ENCODE measurements around the gene CRYBB3.

The CRYBB3 gene

DNA sequence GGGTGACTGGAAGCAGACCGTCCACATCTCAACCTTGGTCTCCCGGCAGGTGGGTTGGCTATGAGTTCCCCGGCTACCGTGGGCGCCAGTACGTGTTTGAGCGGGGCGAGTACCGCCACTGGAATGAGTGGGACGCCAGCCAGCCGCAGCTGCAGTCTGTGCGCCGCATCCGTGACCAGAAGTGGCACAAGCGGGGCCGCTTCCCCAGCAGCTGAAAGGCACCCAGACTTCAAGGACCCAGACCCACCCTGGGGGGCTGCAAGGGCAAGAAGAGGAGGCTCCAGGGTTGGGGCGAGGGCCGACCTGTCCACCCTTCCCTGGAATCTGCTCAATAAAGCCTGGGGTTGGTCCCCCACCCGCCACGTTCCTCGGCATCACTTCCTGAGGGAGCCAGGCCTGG is 7.3 kb downstream of the CRYBB3 start:
- TF ChIP-seq YY1 (IDR thresholded peaks at IDR 0.05; ENCODE audit: low read depth): no peak
- TF ChIP-seq, protein P1, sequence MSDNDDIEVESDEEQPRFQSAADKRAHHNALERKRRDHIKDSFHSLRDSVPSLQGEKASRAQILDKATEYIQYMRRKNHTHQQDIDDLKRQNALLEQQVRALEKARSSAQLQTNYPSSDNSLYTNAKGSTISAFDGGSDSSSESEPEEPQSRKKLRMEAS (IDR thresholded peaks at IDR 0.05): no peak
- TF ChIP-seq CEBPB (IDR thresholded peaks at IDR 0.05): no peak
- TF ChIP-seq TEAD4 (IDR thresholded peaks at IDR 0.05): no peak
- no peak for TF ChIP-seq FOXM1 (IDR thresholded peaks at IDR 0.05; ENCODE audit: borderline replicate concordance, low read depth)
- no peak for TF ChIP-seq CREB1 (IDR thresholded peaks at IDR 0.05; ENCODE audit: low read depth)
- TF ChIP-seq TCF12 (IDR thresholded peaks at IDR 0.05; ENCODE audit: low read depth): no peak
- TF ChIP-seq ZBTB7A (IDR thresholded peaks at IDR 0.05; ENCODE audit: low read depth): no peak
- no peak for TF ChIP-seq NFIC (IDR thresholded peaks at IDR 0.05)
- TF ChIP-seq RAD21 (IDR thresholded peaks at IDR 0.05; ENCODE audit: low read depth): no peak
- TF ChIP-seq EP300 (IDR thresholded peaks at IDR 0.05; ENCODE audit: borderline replicate concordance): no peak
- no peak for TF ChIP-seq TAF1 (IDR thresholded peaks at IDR 0.05; ENCODE audit: low read depth)
- TF ChIP-seq, protein P2, sequence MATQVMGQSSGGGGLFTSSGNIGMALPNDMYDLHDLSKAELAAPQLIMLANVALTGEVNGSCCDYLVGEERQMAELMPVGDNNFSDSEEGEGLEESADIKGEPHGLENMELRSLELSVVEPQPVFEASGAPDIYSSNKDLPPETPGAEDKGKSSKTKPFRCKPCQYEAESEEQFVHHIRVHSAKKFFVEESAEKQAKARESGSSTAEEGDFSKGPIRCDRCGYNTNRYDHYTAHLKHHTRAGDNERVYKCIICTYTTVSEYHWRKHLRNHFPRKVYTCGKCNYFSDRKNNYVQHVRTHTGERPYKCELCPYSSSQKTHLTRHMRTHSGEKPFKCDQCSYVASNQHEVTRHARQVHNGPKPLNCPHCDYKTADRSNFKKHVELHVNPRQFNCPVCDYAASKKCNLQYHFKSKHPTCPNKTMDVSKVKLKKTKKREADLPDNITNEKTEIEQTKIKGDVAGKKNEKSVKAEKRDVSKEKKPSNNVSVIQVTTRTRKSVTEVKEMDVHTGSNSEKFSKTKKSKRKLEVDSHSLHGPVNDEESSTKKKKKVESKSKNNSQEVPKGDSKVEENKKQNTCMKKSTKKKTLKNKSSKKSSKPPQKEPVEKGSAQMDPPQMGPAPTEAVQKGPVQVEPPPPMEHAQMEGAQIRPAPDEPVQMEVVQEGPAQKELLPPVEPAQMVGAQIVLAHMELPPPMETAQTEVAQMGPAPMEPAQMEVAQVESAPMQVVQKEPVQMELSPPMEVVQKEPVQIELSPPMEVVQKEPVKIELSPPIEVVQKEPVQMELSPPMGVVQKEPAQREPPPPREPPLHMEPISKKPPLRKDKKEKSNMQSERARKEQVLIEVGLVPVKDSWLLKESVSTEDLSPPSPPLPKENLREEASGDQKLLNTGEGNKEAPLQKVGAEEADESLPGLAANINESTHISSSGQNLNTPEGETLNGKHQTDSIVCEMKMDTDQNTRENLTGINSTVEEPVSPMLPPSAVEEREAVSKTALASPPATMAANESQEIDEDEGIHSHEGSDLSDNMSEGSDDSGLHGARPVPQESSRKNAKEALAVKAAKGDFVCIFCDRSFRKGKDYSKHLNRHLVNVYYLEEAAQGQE (IDR thresholded peaks at IDR 0.05; ENCODE audit: low read depth): no peak
- TF ChIP-seq EGR1 (IDR thresholded peaks at IDR 0.05): no peak
- TF ChIP-seq, protein P3, sequence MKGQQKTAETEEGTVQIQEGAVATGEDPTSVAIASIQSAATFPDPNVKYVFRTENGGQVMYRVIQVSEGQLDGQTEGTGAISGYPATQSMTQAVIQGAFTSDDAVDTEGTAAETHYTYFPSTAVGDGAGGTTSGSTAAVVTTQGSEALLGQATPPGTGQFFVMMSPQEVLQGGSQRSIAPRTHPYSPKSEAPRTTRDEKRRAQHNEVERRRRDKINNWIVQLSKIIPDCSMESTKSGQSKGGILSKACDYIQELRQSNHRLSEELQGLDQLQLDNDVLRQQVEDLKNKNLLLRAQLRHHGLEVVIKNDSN (IDR thresholded peaks at IDR 0.05): no peak

DNA sequence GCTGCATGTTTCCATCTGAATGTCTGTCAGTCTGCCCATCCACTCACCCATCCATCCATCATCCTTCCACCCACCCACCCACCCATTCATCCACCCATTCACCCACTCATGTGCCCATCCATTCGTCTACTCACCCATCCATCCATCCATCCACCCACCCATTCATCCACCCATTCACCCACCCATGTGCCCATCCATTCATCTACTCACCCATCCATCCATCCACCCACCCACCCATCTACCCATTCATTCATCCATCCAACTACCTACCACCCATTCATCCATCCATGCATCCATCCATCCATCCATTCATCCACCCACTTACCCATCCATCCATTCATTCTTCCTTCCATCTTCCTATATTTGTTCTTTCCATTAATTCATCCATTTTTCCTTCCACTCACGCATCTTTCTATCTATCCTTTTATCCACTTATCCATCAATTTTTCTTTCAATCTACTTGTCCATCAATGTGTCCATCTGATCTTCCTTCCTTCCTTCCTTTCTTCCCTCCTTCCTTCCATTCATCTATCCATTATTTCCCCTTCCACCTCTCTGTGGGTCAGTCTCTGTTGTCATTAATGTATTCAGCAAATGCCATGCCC is 8.0 kb downstream of the CRYBB3 start:
- TF ChIP-seq FOXM1 (IDR thresholded peaks at IDR 0.05; ENCODE audit: borderline replicate concordance, low read depth): no peak
- no peak for TF ChIP-seq CREB1 (IDR thresholded peaks at IDR 0.05; ENCODE audit: low read depth)
- TF ChIP-seq, protein P3 (IDR thresholded peaks at IDR 0.05): no peak
- TF ChIP-seq YY1 (IDR thresholded peaks at IDR 0.05; ENCODE audit: low read depth): no peak
- TF ChIP-seq NFIC (IDR thresholded peaks at IDR 0.05): no peak
- TF ChIP-seq TAF1 (IDR thresholded peaks at IDR 0.05; ENCODE audit: low read depth): no peak
- TF ChIP-seq, protein P1 (IDR thresholded peaks at IDR 0.05): no peak
- TF ChIP-seq, protein P2 (IDR thresholded peaks at IDR 0.05; ENCODE audit: low read depth): no peak
- TF ChIP-seq TEAD4 (IDR thresholded peaks at IDR 0.05): no peak
- TF ChIP-seq EGR1 (IDR thresholded peaks at IDR 0.05): no peak
- TF ChIP-seq CEBPB (IDR thresholded peaks at IDR 0.05): no peak
- TF ChIP-seq ZBTB7A (IDR thresholded peaks at IDR 0.05; ENCODE audit: low read depth): no peak
- no peak for TF ChIP-seq RAD21 (IDR thresholded peaks at IDR 0.05; ENCODE audit: low read depth)
- TF ChIP-seq EP300 (IDR thresholded peaks at IDR 0.05; ENCODE audit: borderline replicate concordance): no peak
- no peak for TF ChIP-seq TCF12 (IDR thresholded peaks at IDR 0.05; ENCODE audit: low read depth)

DNA sequence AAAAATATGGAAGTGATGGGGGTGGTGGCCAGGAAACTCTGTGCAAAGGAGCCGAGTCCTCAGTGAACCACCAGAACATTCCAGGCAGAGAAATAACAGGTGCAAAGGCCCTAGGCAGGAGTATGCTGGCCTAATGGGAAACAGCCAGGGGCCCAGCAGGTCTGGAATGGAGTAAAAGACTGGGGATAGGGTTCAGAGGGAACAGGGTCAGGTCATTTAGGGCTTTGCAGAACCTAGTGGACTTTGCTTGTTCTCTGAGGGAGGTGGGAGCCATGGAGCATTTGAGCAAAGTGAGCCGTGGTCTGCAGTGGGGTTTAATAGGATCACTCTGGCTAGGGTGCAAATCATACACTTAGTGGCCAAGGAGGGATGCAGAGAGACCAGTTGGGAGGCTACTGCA is 8.7 kb downstream of the CRYBB3 start:
- TF ChIP-seq, protein P1 (IDR thresholded peaks at IDR 0.05): no peak
- TF ChIP-seq CREB1 (IDR thresholded peaks at IDR 0.05; ENCODE audit: low read depth) (no peak), EGR1 (IDR thresholded peaks at IDR 0.05) (no peak), TCF12 (IDR thresholded peaks at IDR 0.05; ENCODE audit: low read depth) (no peak), NFIC (IDR thresholded peaks at IDR 0.05) (no peak)

DNA sequence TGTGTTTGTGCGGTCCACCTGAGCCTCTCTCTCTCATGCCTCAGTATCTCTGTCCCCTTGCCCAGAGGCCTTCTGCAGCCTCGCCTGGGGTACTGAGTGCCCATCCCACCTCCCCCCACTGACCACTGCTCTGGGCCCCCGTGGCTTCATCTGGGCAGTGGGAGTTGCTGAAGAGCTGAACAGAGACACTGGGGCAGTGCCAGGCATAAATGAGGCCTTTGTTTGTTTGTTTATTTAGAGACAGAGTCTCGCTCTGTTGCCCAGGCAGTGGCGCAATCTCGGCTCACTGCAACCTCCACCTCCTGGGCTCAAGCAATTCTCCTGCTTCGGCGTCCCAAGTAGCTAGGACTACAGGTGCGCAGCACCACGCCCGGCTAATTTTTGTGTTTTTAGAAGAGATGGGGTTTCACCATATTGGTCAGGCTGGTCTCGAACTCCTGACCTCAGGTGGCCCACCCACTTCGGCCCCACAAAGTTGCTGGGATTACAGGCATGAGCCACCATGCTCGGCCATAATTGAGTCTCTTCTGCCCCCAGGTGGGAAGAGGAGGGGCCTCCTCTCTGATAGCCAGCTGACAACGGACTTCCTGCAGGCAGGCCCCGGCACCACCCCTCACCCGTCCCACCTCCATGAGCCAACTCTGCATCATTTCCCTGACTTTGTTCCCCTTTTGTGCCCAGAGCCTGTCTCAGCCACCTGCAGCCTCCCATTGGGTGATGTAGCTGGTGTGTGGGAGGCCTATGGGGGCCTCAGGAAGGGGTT is 9.3 kb downstream of the CRYBB3 start:
- TF ChIP-seq TCF12 (IDR thresholded peaks at IDR 0.05; ENCODE audit: low read depth): no peak

DNA sequence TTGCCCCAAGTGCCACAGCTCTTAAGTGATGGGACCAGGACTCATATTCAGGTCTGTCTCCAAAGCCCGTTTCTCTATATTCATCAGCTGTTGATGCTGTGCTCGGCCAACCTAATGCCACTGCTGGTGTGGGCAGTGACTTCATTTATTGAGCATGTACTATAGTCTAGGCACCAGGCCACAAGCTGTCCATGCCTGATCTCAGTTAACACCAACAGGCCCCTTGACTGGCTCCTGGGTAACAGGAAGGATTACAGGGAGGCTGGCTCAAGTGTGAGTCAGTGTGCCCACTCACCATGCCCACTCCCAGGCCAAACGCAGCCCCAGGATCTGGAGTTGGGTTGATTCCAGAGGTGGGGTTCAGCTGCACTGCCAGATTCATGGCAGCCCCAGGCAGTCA is 11.1 kb downstream of the CRYBB3 start:
- no peak for TF ChIP-seq YY1 (IDR thresholded peaks at IDR 0.05; ENCODE audit: low read depth)

DNA sequence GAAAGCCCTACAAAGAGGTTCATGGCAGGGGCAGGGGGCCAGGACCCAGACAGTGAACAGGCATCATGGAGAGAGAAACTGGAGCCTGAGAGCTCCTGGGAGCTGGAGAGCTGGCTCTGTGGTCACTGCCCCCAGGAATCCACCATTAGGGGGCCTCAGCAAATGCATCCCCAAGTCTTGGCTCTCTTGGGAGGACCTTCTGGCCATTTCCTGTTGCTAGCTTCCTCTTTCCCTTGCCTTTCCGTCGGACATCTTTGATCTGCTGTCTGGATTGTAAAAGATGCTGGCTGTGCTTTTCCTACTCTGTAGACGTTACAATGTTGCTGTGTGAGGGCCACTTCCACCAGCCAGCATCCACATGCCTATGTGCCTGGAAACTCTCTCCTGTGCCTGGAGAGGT is 12.7 kb downstream of the CRYBB3 start:
- TF ChIP-seq YY1 (IDR thresholded peaks at IDR 0.05; ENCODE audit: low read depth): no peak

All from Ishikawa (cell line).